ENCODE results near the gene SRPRA.

Gene SRPRA

GRCh38 chr11:126226334-126227084, 42.2 kb downstream of the SRPRA start:
- DNase-seq, result no peak

GRCh38 chr11:126225295-126225665, 43.4 kb downstream of the SRPRA start:
- no peak for DNase-seq

GRCh38 chr11:126224647-126225294, 43.9 kb downstream of the SRPRA start:
- no peak for DNase-seq

GRCh38 chr11:126219547-126219946, 49.1 kb downstream of the SRPRA start:
- DNase-seq, result no peak

- DNase-seq, result no peak
Measured at GRCh38 chr11:126217491-126217890, 51.2 kb downstream of the SRPRA start.

- DNase-seq, result no peak
Measured at GRCh38 chr11:126216526-126217305, 52.0 kb downstream of the SRPRA start.

GRCh38 chr11:126214841-126215240, 53.9 kb downstream of the SRPRA start:
- no peak for DNase-seq

GRCh38 chr11:126214441-126214840, 54.3 kb downstream of the SRPRA start:
- DNase-seq, result no peak
